Measurements from ENCODE around the gene JAZF1. TPM values are rescaled to one million over a fixed set of nuclear protein-coding genes. Genes with fewer than 3 reads are reported as not detected.

Gene JAZF1
- total and polyA plus RNA-seq, 8 donors = 0.58 to 16.7 (median 7.2) TPM

GRCh38 chr7:28138837-28139236, 41.8 kb downstream of the JAZF1 start:
- intact Hi-C loops (cut with DNase I; ENCODE audit: low total_unique reads) = no loop called here
- H3K27ac ChIP-seq = no peak overlapping the region
- TF ChIP-seq, protein P1, sequence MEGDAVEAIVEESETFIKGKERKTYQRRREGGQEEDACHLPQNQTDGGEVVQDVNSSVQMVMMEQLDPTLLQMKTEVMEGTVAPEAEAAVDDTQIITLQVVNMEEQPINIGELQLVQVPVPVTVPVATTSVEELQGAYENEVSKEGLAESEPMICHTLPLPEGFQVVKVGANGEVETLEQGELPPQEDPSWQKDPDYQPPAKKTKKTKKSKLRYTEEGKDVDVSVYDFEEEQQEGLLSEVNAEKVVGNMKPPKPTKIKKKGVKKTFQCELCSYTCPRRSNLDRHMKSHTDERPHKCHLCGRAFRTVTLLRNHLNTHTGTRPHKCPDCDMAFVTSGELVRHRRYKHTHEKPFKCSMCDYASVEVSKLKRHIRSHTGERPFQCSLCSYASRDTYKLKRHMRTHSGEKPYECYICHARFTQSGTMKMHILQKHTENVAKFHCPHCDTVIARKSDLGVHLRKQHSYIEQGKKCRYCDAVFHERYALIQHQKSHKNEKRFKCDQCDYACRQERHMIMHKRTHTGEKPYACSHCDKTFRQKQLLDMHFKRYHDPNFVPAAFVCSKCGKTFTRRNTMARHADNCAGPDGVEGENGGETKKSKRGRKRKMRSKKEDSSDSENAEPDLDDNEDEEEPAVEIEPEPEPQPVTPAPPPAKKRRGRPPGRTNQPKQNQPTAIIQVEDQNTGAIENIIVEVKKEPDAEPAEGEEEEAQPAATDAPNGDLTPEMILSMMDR (IDR thresholded peaks at IDR 0.05) = no peak
- TF ChIP-seq EP300 (IDR thresholded peaks at IDR 0.05) = no peak
- TF ChIP-seq POLR2A (IDR thresholded peaks at IDR 0.05) = no peak
- no peak for TF ChIP-seq POLR2AphosphoS5 (IDR thresholded peaks at IDR 0.05)
- no peaks in the 10 kb centered on the region for H3K27me3 ChIP-seq
- 94 to 99% (median 96%) methylated on average over 2 of the region's 2 CpGs for WGBS, 5 donors
- no peaks in the 10 kb centered on the region for H3K9me3 ChIP-seq
- no peak overlapping the region for H3K4me3 ChIP-seq
- no peaks in the 10 kb centered on the region for H3K36me3 ChIP-seq
- H3K4me1 ChIP-seq = peaks cover 0 to 25% (median 12%) of the 10 kb centered on the region in 4 donors
- no peak for DNase-seq

- peaks cover 0 to 20% (median 10%) of the 10 kb centered on the region in 4 donors for H3K4me1 ChIP-seq
Measured at GRCh38 chr7:28137463-28137862, 43.1 kb downstream of the JAZF1 start.

GRCh38 chr7:28136885-28137284, 43.7 kb downstream of the JAZF1 start:
- H3K4me1 ChIP-seq = peaks cover 0 to 20% (median 10%) of the 10 kb centered on the region in 4 donors
- no peak overlapping the region for H3K27ac ChIP-seq
- no peaks in the 10 kb centered on the region for H3K36me3 ChIP-seq
- H3K9me3 ChIP-seq = no peaks in the 10 kb centered on the region
- intact Hi-C loops (cut with DNase I; ENCODE audit: low total_unique reads) = no loop called here
- TF ChIP-seq, protein P1 (IDR thresholded peaks at IDR 0.05) = no peak
- TF ChIP-seq EP300 (IDR thresholded peaks at IDR 0.05) (no peak), POLR2A (IDR thresholded peaks at IDR 0.05) (no peak), POLR2AphosphoS5 (IDR thresholded peaks at IDR 0.05) (no peak)
- no peak for DNase-seq
- WGBS, 5 donors = 87 to 96% (median 92%) methylated on average over 8 of the region's 8 CpGs
- H3K27me3 ChIP-seq = no peaks in the 10 kb centered on the region
- no peak overlapping the region for H3K4me3 ChIP-seq

More at GRCh38 chr7:28137463-28137862, 43.1 kb downstream of the JAZF1 start:
- TF ChIP-seq POLR2AphosphoS5 (IDR thresholded peaks at IDR 0.05) = no peak
- TF ChIP-seq POLR2A (IDR thresholded peaks at IDR 0.05) = no peak
- TF ChIP-seq EP300 (IDR thresholded peaks at IDR 0.05) = no peak
- TF ChIP-seq, protein P1 (IDR thresholded peaks at IDR 0.05) = no peak
- Histone ChIP-seq H3K4me3 (no peak overlapping the region), H3K27me3 (no peaks in the 10 kb centered on the region), H3K9me3 (no peaks in the 10 kb centered on the region), H3K36me3 (no peaks in the 10 kb centered on the region), H3K27ac (no peak overlapping the region)
- intact Hi-C loops (cut with DNase I; ENCODE audit: low total_unique reads) = no loop called here
- 85 to 96% (median 93%) methylated on average over 7 of the region's 7 CpGs for WGBS, 5 donors
- DNase-seq = no peak

DNA sequence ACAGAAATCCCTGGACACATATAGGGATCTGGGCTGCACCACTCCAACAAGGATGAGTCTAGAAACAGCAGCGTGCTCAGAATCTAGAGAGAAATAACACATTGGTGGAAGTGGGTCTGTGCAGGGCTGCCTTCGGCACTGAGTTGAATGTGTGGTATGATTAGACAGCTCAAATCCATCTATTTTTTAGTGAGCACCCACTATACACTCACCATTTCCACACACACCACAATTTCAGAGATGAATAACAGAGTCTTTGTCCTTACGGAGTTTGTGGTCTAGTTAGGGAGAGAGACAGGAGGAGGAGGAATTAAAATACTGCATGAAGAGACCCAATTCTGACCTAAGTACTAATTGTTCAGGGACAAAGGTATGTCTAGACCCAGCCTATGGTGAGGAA, 44.2 kb downstream of the JAZF1 start:
- Histone ChIP-seq H3K9me3 (no peaks in the 10 kb centered on the region), H3K36me3 (no peaks in the 10 kb centered on the region), H3K27ac (no peak overlapping the region), H3K27me3 (no peaks in the 10 kb centered on the region), H3K4me3 (no peak overlapping the region), H3K4me1 (peaks cover 0 to 19% (median 9%) of the 10 kb centered on the region in 4 donors)
- no peak for DNase-seq
- TF ChIP-seq EP300 (IDR thresholded peaks at IDR 0.05) (no peak), POLR2AphosphoS5 (IDR thresholded peaks at IDR 0.05) (no peak), POLR2A (IDR thresholded peaks at IDR 0.05) (no peak)
- TF ChIP-seq, protein P1 (IDR thresholded peaks at IDR 0.05) = no peak
- WGBS, 5 donors = 64 to 98% (median 82%) methylated on average over 3 of the region's 3 CpGs
- intact Hi-C loops (cut with DNase I; ENCODE audit: low total_unique reads) = no loop called here
